Fibroblast of lung (primary cell): ENCODE results near the gene S100A7A. TPM values are rescaled to one million over a fixed set of nuclear protein-coding genes. Genes with fewer than 3 reads are reported as not detected.

Experiments used
- DNase-seq, 2 donors: peaks; one replicate each; pipeline versions ENCODE4 v3.0.0 to v3.0.0-alpha.2; 2010; ENCODE audit warnings: low read depth in 2 of 2
- H2AFZ ChIP-seq: 2 replicates; pipeline ENCODE4 v1.5.1; 2012; ENCODE audit warnings: low read length, control low read depth, inconsistent platforms
- H3K27ac ChIP-seq: 2 replicates; pipeline ENCODE4 v1.5.1; 2011; ENCODE audit warnings: low read length, control low read depth; ENCODE audit not compliant: insufficient read depth
- H3K27me3 ChIP-seq: 2 replicates; pipeline ENCODE4 v1.5.1; 2011; ENCODE audit warnings: mild to moderate bottlenecking, low read length; ENCODE audit not compliant: control insufficient read depth, insufficient read depth
- H3K36me3 ChIP-seq: 2 replicates; pipeline ENCODE4 v1.5.1; 2011; ENCODE audit warnings: low read length; ENCODE audit not compliant: control insufficient read depth, insufficient read depth
- H3K4me1 ChIP-seq: 2 replicates; pipeline ENCODE4 v1.5.1; 2011; ENCODE audit warnings: low read length; ENCODE audit not compliant: control insufficient read depth, insufficient read depth; ENCODE audit errors: extremely low read depth
- H3K4me2 ChIP-seq: 2 replicates; pipeline ENCODE4 v1.5.1; 2011; ENCODE audit warnings: low read length, control low read depth; ENCODE audit not compliant: insufficient read depth; ENCODE audit errors: extremely low read depth
- H3K4me3 ChIP-seq, 4 experiments: fragments of 200-600 bp in 1 of 4; sonication (generic) in 1 of 4; replicated peaks in 1 of 4; 2 replicates each; pipeline ENCODE4 v1.5.1; 2011 to 2016; ENCODE audit warnings: low read length in 4 of 4, low read depth in 3 of 4, mild to moderate bottlenecking in 3 of 4, control low read depth in 2 of 4, inconsistent platforms in 1 of 4, mixed read lengths in 1 of 4; ENCODE audit not compliant: insufficient read depth in 1 of 4; ENCODE audit errors: control extremely low read depth in 1 of 4
- H3K79me2 ChIP-seq: 2 replicates; pipeline ENCODE4 v1.5.1; 2012; ENCODE audit warnings: mild to moderate bottlenecking, low read length, inconsistent platforms; ENCODE audit not compliant: control insufficient read depth, insufficient read depth
- H3K9ac ChIP-seq: 2 replicates; pipeline ENCODE4 v1.5.1; 2011; ENCODE audit warnings: mild to moderate bottlenecking, low read length, control low read depth; ENCODE audit not compliant: insufficient read depth
- H3K9me3 ChIP-seq: 2 replicates; pipeline ENCODE4 v1.5.1; 2012; ENCODE audit warnings: low read depth, low read length; ENCODE audit not compliant: control insufficient read depth, insufficient read depth
- H4K20me1 ChIP-seq: 2 replicates; pipeline ENCODE4 v1.5.1; 2011; ENCODE audit warnings: low read length; ENCODE audit not compliant: control insufficient read depth, insufficient read depth; ENCODE audit errors: extremely low read depth
- CTCF ChIP-seq, 2 donors: IDR thresholded peaks in 1 of 2; conservative IDR thresholded peaks in 1 of 2; 1 replicate in 1 of 2; 2 replicates in 1 of 2; pipeline ENCODE4 v1.5.1; 2011 to 2012; ENCODE audit warnings: low read length in 2 of 2, control low read depth in 1 of 2, inconsistent platforms in 1 of 2, low read depth in 1 of 2, mild to moderate bottlenecking in 1 of 2
- EZH2 ChIP-seq: IDR thresholded peaks from 2 replicates; pipeline ENCODE4 v1.5.1; 2012; ENCODE audit warnings: low read length, control low read depth, mild to moderate bottlenecking; ENCODE audit errors: missing control alignments
- polyA plus RNA-seq, 2 donors: library from polyadenylated mRNA; depleted of rRNA in 1 of 2; stranded (reverse) in 1 of 2; unstranded in 1 of 2; fragments of >200 nt; gene quantifications; 2 replicates each; pipeline ENCODE4 v1.2.1, GENCODE V29; 2011 to 2012; ENCODE audit warnings: missing spikeins in 1 of 2
- total RNA-seq: library from RNA; depleted of rRNA; stranded (reverse); fragments of >200 nt; gene quantifications from 2 replicates; pipeline ENCODE4 v1.2.1, GENCODE V29; 2014

Gene S100A7A
- total and polyA plus RNA-seq, 2 donors (not counting 1 experiment from before 2014, with no cell fraction given): not detected

GRCh38 chr1:153465811-153466636 lies 49.7 kb downstream of the S100A7A start:
- Histone ChIP-seq H3K4me3 (no peak overlapping the region), H4K20me1 (no peaks in the 10 kb centered on the region), H3K36me3 (no peaks in the 10 kb centered on the region), H3K27ac (no peak overlapping the region), H2AFZ (no peak overlapping the region), H3K4me2 (no peak overlapping the region), H3K27me3 (peaks cover 5% of the 10 kb centered on the region), H3K79me2 (no peaks in the 10 kb centered on the region), H3K9me3 (no peaks in the 10 kb centered on the region), H3K9ac (no peak overlapping the region), H3K4me1 (peaks cover 5% of the 10 kb centered on the region)
- DNase-seq: peak; percentile 19 to 29
- no peak for TF ChIP-seq EZH2
- TF ChIP-seq CTCF (conservative IDR thresholded peaks at IDR 0.05 in 1 of 2, IDR thresholded peaks at IDR 0.05 in 1 of 2; ENCODE audit: low read depth in 1 of 2, low read length in 2 of 2): peak; percentile 51 to 68

DNA sequence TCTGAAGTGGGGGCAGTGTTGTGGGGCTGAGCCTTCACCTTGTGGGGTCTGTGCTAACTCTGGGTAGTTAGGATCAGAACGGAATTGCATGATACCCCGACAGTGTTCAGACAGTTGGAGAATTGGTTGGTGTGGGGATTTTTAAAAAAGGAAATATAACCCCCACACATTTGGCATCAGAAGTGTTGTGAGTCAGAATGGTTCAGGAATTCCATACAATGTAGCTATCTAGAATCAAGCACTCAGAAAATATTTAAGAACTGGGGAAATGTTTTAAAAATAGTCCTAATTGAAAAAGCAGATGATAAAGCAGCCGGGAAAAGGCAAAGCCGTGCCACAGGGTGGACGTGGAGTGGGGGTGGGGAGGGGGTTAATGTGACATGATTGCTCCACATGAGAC lies 50.6 kb downstream of the S100A7A start:
- Histone ChIP-seq H3K36me3 (no peaks in the 10 kb centered on the region), H3K9me3 (no peaks in the 10 kb centered on the region)

GRCh38 chr1:153470707-153471106 lies 54.4 kb downstream of the S100A7A start:
- no peaks in the 10 kb centered on the region for H4K20me1 ChIP-seq
- DNase-seq: no peak

More for the DNA sequence above, 50.6 kb downstream of the S100A7A start:
- Histone ChIP-seq H3K27me3 (peaks cover 1% of the 10 kb centered on the region), H3K4me2 (no peak overlapping the region), H3K4me1 (peaks cover 5% of the 10 kb centered on the region), H4K20me1 (no peaks in the 10 kb centered on the region), H2AFZ (no peak overlapping the region), H3K27ac (no peak overlapping the region), H3K4me3 (no peak overlapping the region), H3K79me2 (no peaks in the 10 kb centered on the region), H3K9ac (no peak overlapping the region)
- peak in 1 of 2 donors; percentile 76 for DNase-seq
- TF ChIP-seq EZH2 (no peak), CTCF (conservative IDR thresholded peaks at IDR 0.05 in 1 of 2, IDR thresholded peaks at IDR 0.05 in 1 of 2; ENCODE audit: low read depth in 1 of 2, low read length in 2 of 2) (no peak)

More at GRCh38 chr1:153470707-153471106, 54.4 kb downstream of the S100A7A start:
- Histone ChIP-seq H3K9me3 (no peaks in the 10 kb centered on the region), H2AFZ (no peak overlapping the region), H3K79me2 (no peaks in the 10 kb centered on the region), H3K27ac (no peak overlapping the region), H3K36me3 (no peaks in the 10 kb centered on the region), H3K4me3 (no peak overlapping the region), H3K4me1 (peaks cover 5% of the 10 kb centered on the region), H3K27me3 (no peaks in the 10 kb centered on the region), H3K4me2 (no peak overlapping the region), H3K9ac (no peak overlapping the region)
- no peak for TF ChIP-seq CTCF (conservative IDR thresholded peaks at IDR 0.05 in 1 of 2, IDR thresholded peaks at IDR 0.05 in 1 of 2; ENCODE audit: low read depth in 1 of 2, low read length in 2 of 2)
- no peak for TF ChIP-seq EZH2

Other genes with a start within 250 kb of the S100A7A start
- gene LELP1, start 213.1 kb upstream of the S100A7A start, total RNA-seq: not detected in 2 replicates
- not detected in 2 replicates for gene LELP1, start 213.1 kb upstream of the S100A7A start, polyA plus RNA-seq
- gene PRR9, start 198.9 kb upstream of the S100A7A start, total RNA-seq: not detected in 2 replicates
- gene PRR9, start 198.9 kb upstream of the S100A7A start, polyA plus RNA-seq: not detected in 2 replicates
- not detected in 2 replicates for gene LORICRIN, start 156.8 kb upstream of the S100A7A start, total RNA-seq
- gene LORICRIN, start 156.8 kb upstream of the S100A7A start, polyA plus RNA-seq: not detected in 2 replicates
- not detected in 2 replicates for gene PGLYRP3, start 103.6 kb upstream of the S100A7A start, total RNA-seq
- gene PGLYRP3, start 103.6 kb upstream of the S100A7A start, polyA plus RNA-seq: not detected in 2 replicates
- gene PGLYRP4, start 67.7 kb upstream of the S100A7A start, total RNA-seq: not detected in 2 replicates
- gene PGLYRP4, start 67.7 kb upstream of the S100A7A start, polyA plus RNA-seq: not detected in 2 replicates
- not detected in 2 replicates for gene S100A9, start 58.7 kb upstream of the S100A7A start, total RNA-seq
- gene S100A9, start 58.7 kb upstream of the S100A7A start, polyA plus RNA-seq: not detected in 2 replicates
- gene S100A12, start 40.9 kb upstream of the S100A7A start, total RNA-seq: not detected in 2 replicates
- gene S100A12, start 40.9 kb upstream of the S100A7A start, polyA plus RNA-seq: not detected in 2 replicates
- gene S100A8, start 25.4 kb upstream of the S100A7A start, total RNA-seq: not detected in 2 replicates
- not detected in 2 replicates for gene S100A8, start 25.4 kb upstream of the S100A7A start, polyA plus RNA-seq
- not detected in 2 replicates for gene S100A7, start 44.1 kb downstream of the S100A7A start, total RNA-seq
- gene S100A7, start 44.1 kb downstream of the S100A7A start, polyA plus RNA-seq: not detected in 2 replicates
- gene S100A6, start 119.5 kb downstream of the S100A7A start, total RNA-seq: 2,061 and 4,042 TPM in 2 replicates
- gene S100A6, start 119.5 kb downstream of the S100A7A start, polyA plus RNA-seq: 1,280 and 2,637 TPM in 2 replicates
- gene S100A5, start 124.4 kb downstream of the S100A7A start, total RNA-seq: not detected in 2 replicates
- gene S100A5, start 124.4 kb downstream of the S100A7A start, polyA plus RNA-seq: 0.20 and 0.24 TPM in 2 replicates
- gene S100A4, start 129.3 kb downstream of the S100A7A start, total RNA-seq: 85.3 and 287 TPM in 2 replicates
- gene S100A4, start 129.3 kb downstream of the S100A7A start, polyA plus RNA-seq: 371 and 928 TPM in 2 replicates
- gene S100A3, start 132.7 kb downstream of the S100A7A start, total RNA-seq: 1.8 and 6.8 TPM in 2 replicates
- 11.5 and 14.8 TPM in 2 replicates for gene S100A3, start 132.7 kb downstream of the S100A7A start, polyA plus RNA-seq
- 1.5 and 3.6 TPM in 2 replicates for gene S100A2, start 149.3 kb downstream of the S100A7A start, total RNA-seq
- gene S100A2, start 149.3 kb downstream of the S100A7A start, polyA plus RNA-seq: 4.8 and 10.3 TPM in 2 replicates
- gene S100A16, start 196.6 kb downstream of the S100A7A start, total RNA-seq: 121 and 122 TPM in 2 replicates
- 182 and 632 TPM in 2 replicates for gene S100A16, start 196.6 kb downstream of the S100A7A start, polyA plus RNA-seq
- gene S100A14, start 199.8 kb downstream of the S100A7A start, total RNA-seq: 0.26 and 0.33 TPM in 2 replicates
- gene S100A14, start 199.8 kb downstream of the S100A7A start, polyA plus RNA-seq: 0.40 and 0.51 TPM in 2 replicates
- gene S100A13, start 211.0 kb downstream of the S100A7A start, total RNA-seq: 105 and 172 TPM in 2 replicates
- 399 TPM in 2 replicates for gene S100A13, start 211.0 kb downstream of the S100A7A start, polyA plus RNA-seq
- 0.17 TPM in 1 of 2 replicates, not detected in the other for gene S100A1, start 211.9 kb downstream of the S100A7A start, total RNA-seq
- gene S100A1, start 211.9 kb downstream of the S100A7A start, polyA plus RNA-seq: 0.98 and 9.7 TPM in 2 replicates
- 22.6 and 34.0 TPM in 2 replicates for gene CHTOP, start 217.5 kb downstream of the S100A7A start, total RNA-seq
- 47.6 and 52.2 TPM in 2 replicates for gene CHTOP, start 217.5 kb downstream of the S100A7A start, polyA plus RNA-seq
- 72.7 and 76.5 TPM in 2 replicates for gene SNAPIN, start 242.2 kb downstream of the S100A7A start, total RNA-seq
- 52.0 and 56.8 TPM in 2 replicates for gene SNAPIN, start 242.2 kb downstream of the S100A7A start, polyA plus RNA-seq